ENCODE data around the gene MT1H. TPM values are rescaled to one million over a fixed set of nuclear protein-coding genes. Genes with fewer than 3 reads are reported as not detected.

The MT1H gene
- total RNA-seq, 2 donors from 2014 or later = 4.9 to 8.8 TPM

DNA sequence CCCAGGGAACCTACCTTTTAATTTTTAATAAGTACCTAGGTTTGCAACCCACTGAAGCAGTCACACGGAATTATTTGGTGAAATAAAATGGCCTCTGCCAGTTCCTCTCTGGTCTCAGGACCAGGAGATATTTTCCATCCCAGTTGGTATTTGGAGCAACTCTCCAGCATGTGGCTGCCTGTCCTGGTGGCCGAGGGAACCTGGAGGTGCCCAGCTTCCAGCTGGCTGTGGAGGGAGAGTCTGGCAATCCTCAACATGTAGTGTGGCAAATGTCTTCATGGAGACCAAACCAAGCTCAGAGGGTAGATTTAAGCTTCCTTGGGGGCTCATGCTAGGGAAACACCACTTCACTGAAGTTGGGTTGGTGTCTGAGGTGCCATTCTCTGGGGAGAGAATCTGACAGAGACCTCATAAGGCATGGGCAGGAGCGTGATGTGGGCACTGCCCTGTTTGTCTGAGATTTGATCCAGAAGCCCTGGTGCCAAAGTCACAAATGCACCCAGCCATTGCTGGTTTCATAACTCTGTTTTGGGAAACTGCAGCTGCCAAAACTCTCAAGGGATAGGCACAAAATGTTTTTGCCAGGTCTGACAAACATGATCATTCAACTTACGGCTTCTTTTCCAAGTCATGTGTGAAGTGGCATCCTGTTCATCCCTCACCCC is 15.4 kb downstream of the MT1H start:
- intact Hi-C loops (cut with DNase I) = no loop called here
- Histone ChIP-seq H3K36me3 (replicated peaks in 1 of 2; ENCODE audit: insufficient read depth in 1 of 2, low read depth in 2 of 2) (no peaks in the 10 kb centered on the region), H3K27ac (peak overlapping the region; percentile 79 to 93 (median 88)), H3K27me3 (no peaks in the 10 kb centered on the region), H3K9me3 (no peaks in the 10 kb centered on the region), H3K4me1 (peaks cover 63% of the 10 kb centered on the region), H3K4me3 (no peak overlapping the region)
- ATAC-seq = peak; percentile 47
- WGBS, 2 donors = 35 to 44% methylated on average over 3 to 4 of the region's 4 CpGs
- TF ChIP-seq, protein P1, sequence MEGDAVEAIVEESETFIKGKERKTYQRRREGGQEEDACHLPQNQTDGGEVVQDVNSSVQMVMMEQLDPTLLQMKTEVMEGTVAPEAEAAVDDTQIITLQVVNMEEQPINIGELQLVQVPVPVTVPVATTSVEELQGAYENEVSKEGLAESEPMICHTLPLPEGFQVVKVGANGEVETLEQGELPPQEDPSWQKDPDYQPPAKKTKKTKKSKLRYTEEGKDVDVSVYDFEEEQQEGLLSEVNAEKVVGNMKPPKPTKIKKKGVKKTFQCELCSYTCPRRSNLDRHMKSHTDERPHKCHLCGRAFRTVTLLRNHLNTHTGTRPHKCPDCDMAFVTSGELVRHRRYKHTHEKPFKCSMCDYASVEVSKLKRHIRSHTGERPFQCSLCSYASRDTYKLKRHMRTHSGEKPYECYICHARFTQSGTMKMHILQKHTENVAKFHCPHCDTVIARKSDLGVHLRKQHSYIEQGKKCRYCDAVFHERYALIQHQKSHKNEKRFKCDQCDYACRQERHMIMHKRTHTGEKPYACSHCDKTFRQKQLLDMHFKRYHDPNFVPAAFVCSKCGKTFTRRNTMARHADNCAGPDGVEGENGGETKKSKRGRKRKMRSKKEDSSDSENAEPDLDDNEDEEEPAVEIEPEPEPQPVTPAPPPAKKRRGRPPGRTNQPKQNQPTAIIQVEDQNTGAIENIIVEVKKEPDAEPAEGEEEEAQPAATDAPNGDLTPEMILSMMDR (IDR thresholded peaks at IDR 0.05) = no peak
- TF ChIP-seq POLR2A (IDR thresholded peaks at IDR 0.05) = peak; percentile 32 to 88 (median 84)
- DNase-seq = peak; percentile 77 to 85 (median 80)

DNA sequence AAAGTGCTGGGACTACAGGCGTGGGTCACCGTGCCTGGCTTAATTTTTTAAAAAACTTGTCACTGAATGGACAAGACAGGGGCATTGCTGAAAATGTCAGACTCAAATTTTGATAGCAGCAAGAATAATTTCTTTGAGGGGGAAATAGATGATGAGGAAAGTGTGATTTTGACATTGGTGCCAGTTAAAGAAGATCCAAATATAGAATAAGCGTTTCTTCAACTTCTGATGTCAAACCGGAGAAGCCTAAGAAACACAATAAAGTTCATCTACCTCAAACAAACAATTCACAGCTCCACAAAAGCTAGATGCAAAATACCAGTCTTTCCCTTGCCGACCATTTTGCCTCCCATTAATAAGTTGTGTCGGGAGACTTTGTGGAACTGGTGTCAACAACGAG is 17.1 kb downstream of the MT1H start:
- ATAC-seq = no peak
- intact Hi-C loops (cut with DNase I) = no loop called here
- no peak overlapping the region for H3K4me3 ChIP-seq
- TF ChIP-seq, protein P1 (IDR thresholded peaks at IDR 0.05) = no peak
- no peak for TF ChIP-seq POLR2A (IDR thresholded peaks at IDR 0.05)
- H3K4me1 ChIP-seq = peaks cover 59% of the 10 kb centered on the region
- 87 to 95% methylated on average over 7 of the region's 7 CpGs for WGBS, 2 donors
- peak overlapping the region in 1 of 4 donors; percentile 88 for H3K27ac ChIP-seq
- DNase-seq = peak in 1 of 4 donors; percentile 4
- H3K27me3 ChIP-seq = no peaks in the 10 kb centered on the region
- no peaks in the 10 kb centered on the region for H3K36me3 ChIP-seq (replicated peaks in 1 of 2; ENCODE audit: insufficient read depth in 1 of 2, low read depth in 2 of 2)
- H3K9me3 ChIP-seq = no peaks in the 10 kb centered on the region

DNA sequence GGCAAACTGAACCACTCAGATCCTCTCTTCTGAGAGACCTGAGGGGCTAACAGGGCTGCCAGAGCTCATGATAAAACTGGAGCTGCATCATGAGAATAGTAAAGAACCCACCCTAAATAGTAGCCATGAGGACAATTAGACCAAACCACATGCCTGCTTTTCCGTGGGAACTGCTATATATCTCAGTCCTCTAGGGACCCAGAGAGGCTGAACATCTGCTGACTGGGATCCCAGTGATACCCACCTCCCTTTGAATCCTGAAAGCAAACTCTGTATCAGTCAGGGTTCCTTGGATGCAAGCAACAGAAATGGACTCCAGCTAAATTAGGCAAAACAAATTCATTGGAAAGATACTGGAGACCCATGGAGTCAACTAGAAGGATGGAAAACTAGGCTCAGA is 19.1 kb downstream of the MT1H start:
- 22 to 35% methylated on average over 1 of the region's 1 CpG for WGBS, 2 donors
- H3K9me3 ChIP-seq = no peaks in the 10 kb centered on the region
- peak overlapping the region; percentile 32 to 75 (median 54) for H3K27ac ChIP-seq
- intact Hi-C loops (cut with DNase I) = no loop called here
- ATAC-seq (no peak), DNase-seq (no peak)
- no peak overlapping the region for H3K4me3 ChIP-seq
- TF ChIP-seq, protein P1 (IDR thresholded peaks at IDR 0.05) = no peak
- TF ChIP-seq POLR2A (IDR thresholded peaks at IDR 0.05) = no peak
- no peaks in the 10 kb centered on the region for H3K36me3 ChIP-seq (replicated peaks in 1 of 2; ENCODE audit: insufficient read depth in 1 of 2, low read depth in 2 of 2)
- H3K4me1 ChIP-seq = peaks cover 62% of the 10 kb centered on the region
- H3K27me3 ChIP-seq = no peaks in the 10 kb centered on the region

- H3K27me3 ChIP-seq = no peaks in the 10 kb centered on the region
- intact Hi-C loops (cut with DNase I) = no loop called here
- 22 to 43% methylated on average over 1 to 3 of the region's 3 CpGs for WGBS, 2 donors
- H3K9me3 ChIP-seq = no peaks in the 10 kb centered on the region
- DNase-seq (peak; percentile 56 to 85 (median 72)), ATAC-seq (peak; percentile 47)
- H3K27ac ChIP-seq = peak overlapping the region; percentile 32 to 75 (median 54)
- H3K4me1 ChIP-seq = peaks cover 58% of the 10 kb centered on the region
- no peak for TF ChIP-seq POLR2A (IDR thresholded peaks at IDR 0.05)
- TF ChIP-seq, protein P1 (IDR thresholded peaks at IDR 0.05) = no peak
- no peak overlapping the region for H3K4me3 ChIP-seq
- H3K36me3 ChIP-seq (replicated peaks in 1 of 2; ENCODE audit: insufficient read depth in 1 of 2, low read depth in 2 of 2) = no peaks in the 10 kb centered on the region
Measured at GRCh38 chr16:56689171-56689570, 19.6 kb downstream of the MT1H start.
